CD4-positive, alpha-beta T cell (primary cell): Measurements from ENCODE around the gene MEIOSIN. TPM values are rescaled to one million over a fixed set of nuclear protein-coding genes. Genes with fewer than 3 reads are reported as not detected.

ENCODE experiments used
- ATAC-seq: fragments of 200-7000 bp; cut with Tn5 transposase; one replicate; pipeline ENCODE4 v1.10.0; 2022; ENCODE audit warnings: mild to moderate bottlenecking; ENCODE audit not compliant: poor library complexity
- CTCF ChIA-PET: fragments of 350-600 bp; sonication (Branson Sonifier 250); formaldehyde crosslinking; loops from one replicate; lab custom pipeline; 2021; ENCODE audit warnings: antibody characterized with exemption, inconsistent platforms; lab: Charles Lee
- POLR2A ChIA-PET: fragments of 350-600 bp; sonication (Branson Sonifier 250); formaldehyde crosslinking; loops from one replicate; lab custom pipeline; 2021; ENCODE audit warnings: antibody characterized with exemption, inconsistent platforms; lab: Charles Lee
- DNase-seq, 14 experiments: peaks; one replicate each; pipeline ENCODE4 v3.0.0-alpha.2; 2013 to 2020; ENCODE audit warnings: mixed read lengths in 2 of 14
- H3K27ac ChIP-seq, 2 donors: one replicate each; pipeline versions ENCODE4 v1.5.1 to v1.7.0; 2013; ENCODE audit warnings: low read length in 2 of 2, low read depth in 1 of 2, mild to moderate bottlenecking in 1 of 2
- H3K27me3 ChIP-seq, 2 experiments: 1 replicate in 1 of 2; 2 replicates in 1 of 2; pipeline versions ENCODE4 v1.6.1 to v1.7.0; 2013; ENCODE audit warnings: low read length in 2 of 2, control low read depth in 1 of 2, mild to moderate bottlenecking in 1 of 2, moderate library complexity in 1 of 2; ENCODE audit not compliant: insufficient read depth in 2 of 2, control insufficient read depth in 1 of 2
- H3K36me3 ChIP-seq: one replicate; pipeline ENCODE4 v1.6.1; 2013; ENCODE audit warnings: low read length, control low read depth; ENCODE audit not compliant: insufficient read depth
- H3K4me1 ChIP-seq: one replicate; pipeline ENCODE4 v1.6.1; 2013; ENCODE audit warnings: low read length, control low read depth; ENCODE audit not compliant: insufficient read depth
- H3K4me3 ChIP-seq: one replicate; pipeline ENCODE4 v1.5.1; 2013; ENCODE audit warnings: mild to moderate bottlenecking, low read length, moderate library complexity
- H3K9me3 ChIP-seq, 2 experiments: 1 replicate in 1 of 2; 2 replicates in 1 of 2; pipeline versions ENCODE4 v1.6.1 to v1.7.0; 2013; ENCODE audit warnings: low read length in 2 of 2, mild to moderate bottlenecking in 2 of 2, control low read depth in 1 of 2, moderate library complexity in 1 of 2; ENCODE audit not compliant: control insufficient read depth in 1 of 2, insufficient read depth in 1 of 2
- H3K27ac Mint-ChIP-seq: one replicate; pipeline ENCODE4 v1.8.0; 2020; ENCODE audit warnings: mixed read lengths
- H3K27me3 Mint-ChIP-seq: one replicate; pipeline ENCODE4 v1.8.0; 2021; ENCODE audit warnings: mixed read lengths
- H3K36me3 Mint-ChIP-seq: one replicate; pipeline ENCODE4 v1.8.0; 2021; ENCODE audit warnings: low read depth, mixed read lengths
- H3K4me1 Mint-ChIP-seq: one replicate; pipeline ENCODE4 v1.8.0; 2021; ENCODE audit warnings: low read depth, mixed read lengths
- H3K4me3 Mint-ChIP-seq: one replicate; pipeline ENCODE4 v1.8.0; 2020; ENCODE audit warnings: mild to moderate bottlenecking, mixed read lengths
- H3K9me3 Mint-ChIP-seq: one replicate; pipeline ENCODE4 v1.8.0; 2020; ENCODE audit warnings: mixed read lengths
- CTCF ChIP-seq: fragments of 200-600 bp; IDR thresholded peaks from one replicate; pipeline ENCODE4 v1.8.0; 2022; ENCODE audit warnings: antibody characterized with exemption, mild to moderate bottlenecking
- intact Hi-C, 2 experiments: fragments of 100-400 bp; cut with DNase I in 1 of 2; cut with micrococcal nuclease in 1 of 2; formaldehyde crosslinking; loops; one replicate each; pipeline versions ENCODE4 v1.15.1 to v1.9.0; 2023 to 2025; cut with DNase I, micrococcal nuclease
- total RNA-seq, 174 experiments: library from RNA in 2 of 174; stranded (reverse) in 2 of 174; gene quantifications; one replicate each; pipeline ENCODE4 v1.2.3 and lab custom pipeline; 2021 to 2026

MEIOSIN gene
- total RNA-seq, 2 experiments from 2014 or later: not detected

GRCh38 chr19:45790942-45791341 lies 57.7 kb downstream of the MEIOSIN start:
- ChIA-PET POLR2A (interaction anchor here (0.7 to 5.5 kb wide), 4 partner anchors 12 to 21 kb away, joined by 3 to 50 read pairs (median 4); partner anchors contain the start of gene SIX5), CTCF (interaction anchor here (1.2 to 2.3 kb wide), 3 partner anchors 8 to 21 kb away, joined by 3 to 9 read pairs (median 9); no protein-coding TSS in a partner anchor)
- H3K36me3 ChIP-seq: peaks cover 29% of the 10 kb centered on the region
- H3K36me3 Mint-ChIP-seq: peaks cover 55% of the 10 kb centered on the region
- no peaks in the 10 kb centered on the region for H3K9me3 Mint-ChIP-seq
- peak overlapping the region; percentile 88 for H3K4me3 Mint-ChIP-seq
- peaks cover 52% of the 10 kb centered on the region for H3K4me1 Mint-ChIP-seq
- peaks cover 9 to 18% of the 10 kb centered on the region in 2 experiments for H3K27me3 ChIP-seq
- H3K27ac ChIP-seq: no peak overlapping the region
- DNase-seq: peak in 5 of 14 experiments; percentile 25 to 78 (median 70)
- peaks cover 30% of the 10 kb centered on the region for H3K4me1 ChIP-seq
- H3K4me3 ChIP-seq: no peak overlapping the region
- intact Hi-C loops: loop anchor here in 1 of 2 experiments (10.0 kb wide), 1 partner anchor 204 kb away; the partner anchor contains the start of gene CCDC61
- peak; percentile 10 for ATAC-seq
- peaks cover 31% of the 10 kb centered on the region for H3K27me3 Mint-ChIP-seq
- TF ChIP-seq CTCF: no peak
- H3K27ac Mint-ChIP-seq: peak overlapping the region; percentile 8
- H3K9me3 ChIP-seq: peaks cover 0 to 4% of the 10 kb centered on the region in 2 experiments

- Mint-ChIP-seq H3K27ac (peak overlapping the region; percentile 76), H3K4me3 (peak overlapping the region; percentile 88), H3K9me3 (no peaks in the 10 kb centered on the region), H3K4me1 (peaks cover 52% of the 10 kb centered on the region), H3K27me3 (peaks cover 31% of the 10 kb centered on the region), H3K36me3 (peaks cover 46% of the 10 kb centered on the region)
- DNase-seq (peak in 3 of 14 experiments; percentile 17 to 50 (median 43)), ATAC-seq (no peak)
- ChIA-PET POLR2A (interaction anchor here (0.9 to 5.5 kb wide), 5 partner anchors 13 to 146 kb away, joined by 3 to 50 read pairs (median 3); partner anchors contain the start of genes FBXO46, RSPH6A and SIX5), CTCF (interaction anchor here (1.5 to 2.3 kb wide), 4 partner anchors 13 to 22 kb away, joined by 5 to 17 read pairs (median 9); no protein-coding TSS in a partner anchor)
- no peak overlapping the region for H3K27ac ChIP-seq
- peaks cover 20% of the 10 kb centered on the region for H3K36me3 ChIP-seq
- intact Hi-C loops: loop anchor here (2.0 to 10.0 kb wide), 2 partner anchors 71 to 203 kb away; partner anchors contain the start of genes CCDC61 (in 1 of the 2) and SYMPK (in 1 of the 2)
- H3K9me3 ChIP-seq: no peaks in the 10 kb centered on the region
- H3K4me3 ChIP-seq: peak overlapping the region; percentile 55
- H3K4me1 ChIP-seq: peaks cover 30% of the 10 kb centered on the region
- H3K27me3 ChIP-seq: peaks cover 13 to 21% of the 10 kb centered on the region in 2 experiments
- TF ChIP-seq CTCF: no peak
Measured at GRCh38 chr19:45791744-45792469, 58.7 kb downstream of the MEIOSIN start.

GRCh38 chr19:45792470-45793177 lies 59.4 kb downstream of the MEIOSIN start, which contains the start of gene DMWD:
Gene DMWD (minus strand): TSS chr19:45792845. CDS start chr19:45792756, 89 bp downstream.
- H3K36me3 ChIP-seq: peaks cover 19% of the 10 kb centered on the region
- ChIA-PET POLR2A (interaction anchor here (0.6 to 5.5 kb wide), 8 partner anchors 10 to 160 kb away, joined by 3 to 50 read pairs (median 4); partner anchors contain the start of genes DMPK, FBXO46, RSPH6A and SIX5), CTCF (interaction anchor here (0.9 to 2.3 kb wide), 4 partner anchors 14 to 25 kb away, joined by 4 to 17 read pairs (median 7); no protein-coding TSS in a partner anchor)
- H3K27ac ChIP-seq: no peak within 1 kb of the TSS
- intact Hi-C loops: loop anchor here (2.0 to 10.0 kb wide), 2 partner anchors 70 to 202 kb away; partner anchors contain the start of genes CCDC61 (in 1 of the 2) and SYMPK (in 1 of the 2)
- H3K4me1 Mint-ChIP-seq: peaks cover 52% of the 10 kb centered on the region
- peak; percentile 92 for ATAC-seq
- DNase-seq: peak; percentile 98 to 100 (median 99)
- no peak for TF ChIP-seq CTCF
- H3K27me3 Mint-ChIP-seq: peaks cover 32% of the 10 kb centered on the region
- H3K36me3 Mint-ChIP-seq: peaks cover 39% of the 10 kb centered on the region
- no peaks in the 10 kb centered on the region for H3K9me3 Mint-ChIP-seq
- peak within 1 kb of the TSS; percentile 55 for H3K4me3 ChIP-seq
- H3K27me3 ChIP-seq: peaks cover 16 to 23% of the 10 kb centered on the region in 2 experiments
- H3K27ac Mint-ChIP-seq: peak within 1 kb of the TSS; percentile 81
- H3K4me1 ChIP-seq: peaks cover 30% of the 10 kb centered on the region
- peak within 1 kb of the TSS; percentile 92 for H3K4me3 Mint-ChIP-seq
- no peaks in the 10 kb centered on the region for H3K9me3 ChIP-seq
